Measurements from ENCODE around the gene ADAM8.

DNA sequence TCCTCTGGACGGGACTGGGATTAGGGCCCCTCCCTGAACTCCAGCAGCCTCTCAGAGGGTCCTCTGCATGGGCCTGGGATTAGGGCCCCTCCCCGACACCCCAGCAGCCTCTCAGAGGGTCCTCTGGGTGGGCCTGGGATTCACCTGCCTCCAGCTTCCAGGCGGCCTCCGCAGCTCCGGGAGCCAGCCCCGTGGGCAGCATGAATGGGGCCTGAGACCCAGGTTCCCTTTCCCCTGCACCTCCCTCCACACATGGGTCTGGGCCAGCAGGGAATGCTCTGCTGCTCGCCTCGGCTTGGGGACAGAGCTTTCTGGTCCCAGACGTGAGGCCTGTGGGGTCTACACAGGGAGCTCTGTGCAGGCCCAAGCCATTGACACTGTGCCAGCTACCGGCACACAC, 26.5 kb upstream of the ADAM8 start:
- TF ChIP-seq, protein P1, sequence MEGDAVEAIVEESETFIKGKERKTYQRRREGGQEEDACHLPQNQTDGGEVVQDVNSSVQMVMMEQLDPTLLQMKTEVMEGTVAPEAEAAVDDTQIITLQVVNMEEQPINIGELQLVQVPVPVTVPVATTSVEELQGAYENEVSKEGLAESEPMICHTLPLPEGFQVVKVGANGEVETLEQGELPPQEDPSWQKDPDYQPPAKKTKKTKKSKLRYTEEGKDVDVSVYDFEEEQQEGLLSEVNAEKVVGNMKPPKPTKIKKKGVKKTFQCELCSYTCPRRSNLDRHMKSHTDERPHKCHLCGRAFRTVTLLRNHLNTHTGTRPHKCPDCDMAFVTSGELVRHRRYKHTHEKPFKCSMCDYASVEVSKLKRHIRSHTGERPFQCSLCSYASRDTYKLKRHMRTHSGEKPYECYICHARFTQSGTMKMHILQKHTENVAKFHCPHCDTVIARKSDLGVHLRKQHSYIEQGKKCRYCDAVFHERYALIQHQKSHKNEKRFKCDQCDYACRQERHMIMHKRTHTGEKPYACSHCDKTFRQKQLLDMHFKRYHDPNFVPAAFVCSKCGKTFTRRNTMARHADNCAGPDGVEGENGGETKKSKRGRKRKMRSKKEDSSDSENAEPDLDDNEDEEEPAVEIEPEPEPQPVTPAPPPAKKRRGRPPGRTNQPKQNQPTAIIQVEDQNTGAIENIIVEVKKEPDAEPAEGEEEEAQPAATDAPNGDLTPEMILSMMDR (IDR thresholded peaks at IDR 0.05): no peak
- TF ChIP-seq EZH2 (IDR thresholded peaks at IDR 0.05; ENCODE audit: borderline replicate concordance, insufficient read depth, low read depth, low read length, poor library complexity, severe bottlenecking): no peak
